ENCODE measurements around the gene HECW1. TPM values are rescaled to one million over a fixed set of nuclear protein-coding genes. Genes with fewer than 3 reads are reported as not detected.
A peak's percentile ranks its signal among the peaks of the same experiment; 100 is the strongest.
"Not testable (repeated sequence)": the region's sequence is repeated elsewhere in the genome, so short reads cannot be mapped to it uniquely, and the experiment has no call there.

The HECW1 gene
- total RNA-seq, 8 experiments from 2014 or later = 0.09 to 16.7 (median 10.6) TPM

DNA sequence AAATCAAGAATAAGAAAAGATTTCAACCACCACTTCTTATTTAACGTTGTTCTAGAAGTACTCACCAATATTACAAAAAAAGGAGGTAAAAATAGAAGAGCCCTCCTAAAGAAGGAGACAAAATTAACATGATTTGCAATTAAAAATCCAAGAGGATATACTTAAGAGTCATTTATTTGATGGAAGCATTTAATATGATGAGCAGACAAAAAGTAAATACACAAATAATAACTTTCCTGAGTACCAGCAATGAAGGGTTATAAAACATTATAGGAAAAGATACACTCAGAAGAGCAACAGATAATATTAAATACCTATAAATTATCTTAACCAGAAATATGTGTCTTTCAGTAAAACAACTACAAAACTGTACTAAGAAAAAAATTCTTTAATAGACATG, 363.5 kb downstream of the HECW1 start:
- in situ Hi-C loops (cut with MboI; ENCODE audit: low pct_unique_long_range_greater_than_20kb in 2 of 9, low sequenced_read_pairs in 9 of 9, unreplicated experiment in 9 of 9) = no loop called here
- Histone ChIP-seq H3K4me3 (no peak overlapping the region), H3K4me1 (replicated peaks in 1 of 2) (no peaks in the 10 kb centered on the region), H3K27ac (no peak overlapping the region)
- WGBS, 10 experiments = 44 to 100% (median 91%) methylated on average over 1 of the region's 1 CpG; no CpG with 5 or more reads in 2 of the 10 experiments
- ATAC-seq (replicated peaks in 6 of 8) = no peak

DNA sequence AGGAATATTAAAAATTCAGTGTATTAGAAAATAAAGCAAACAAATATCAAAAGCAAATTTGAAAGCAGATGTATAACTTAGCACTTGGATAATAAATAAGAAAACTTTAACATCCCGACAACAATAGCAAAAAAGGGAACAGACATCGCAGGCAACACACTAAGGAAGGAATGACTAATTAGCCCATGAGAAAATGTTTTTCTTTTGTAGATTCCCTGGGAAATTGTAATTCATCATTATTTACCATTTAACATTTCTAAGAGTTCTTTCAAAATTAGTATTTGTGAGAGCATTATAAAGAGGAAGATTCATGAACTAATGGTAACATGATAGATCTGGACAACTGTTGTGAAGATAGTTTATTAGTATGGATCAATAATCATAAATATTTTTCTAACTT, 364.4 kb downstream of the HECW1 start:
- no peak for ATAC-seq (replicated peaks in 6 of 8)
- WGBS, 10 experiments = 17 to 100% (median 90%) methylated on average over 1 to 2 of the region's 2 CpGs
- Histone ChIP-seq H3K4me3 (no peak overlapping the region), H3K4me1 (replicated peaks in 1 of 2) (no peaks in the 10 kb centered on the region), H3K27ac (no peak overlapping the region)
- in situ Hi-C loops (cut with MboI; ENCODE audit: low pct_unique_long_range_greater_than_20kb in 2 of 9, low sequenced_read_pairs in 9 of 9, unreplicated experiment in 9 of 9) = no loop called here

DNA sequence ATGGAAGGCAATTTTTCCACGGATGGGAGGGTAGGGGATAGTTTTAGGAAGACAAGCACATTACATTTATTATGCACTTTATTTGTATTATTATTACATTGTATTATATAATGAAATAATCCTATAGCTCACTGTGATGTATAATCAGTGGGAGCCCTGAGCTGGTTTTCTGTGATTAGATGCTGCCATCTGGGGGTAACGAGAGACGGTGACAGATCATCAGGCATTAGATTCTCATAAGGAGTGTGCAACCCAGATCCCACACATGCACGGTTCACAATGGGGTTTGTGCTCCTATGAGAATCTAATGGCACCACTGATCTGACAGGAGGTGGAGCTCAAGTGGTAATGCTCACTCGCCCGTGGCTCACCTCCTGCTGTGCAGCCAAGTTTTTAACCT, 366.6 kb downstream of the HECW1 start:
- in situ Hi-C loops (cut with MboI; ENCODE audit: low pct_unique_long_range_greater_than_20kb in 2 of 9, low sequenced_read_pairs in 9 of 9, unreplicated experiment in 9 of 9) = no loop called here
- no peaks in the 10 kb centered on the region for H3K4me1 ChIP-seq (replicated peaks in 1 of 2)
- no peak overlapping the region for H3K4me3 ChIP-seq
- 52 to 95% (median 86%) methylated on average over 1 to 4 of the region's 6 CpGs; no CpG with 5 or more reads in 2 of the 10 experiments for WGBS, 10 experiments
- H3K27ac ChIP-seq = no peak overlapping the region
- no peak for ATAC-seq (replicated peaks in 6 of 8)

DNA sequence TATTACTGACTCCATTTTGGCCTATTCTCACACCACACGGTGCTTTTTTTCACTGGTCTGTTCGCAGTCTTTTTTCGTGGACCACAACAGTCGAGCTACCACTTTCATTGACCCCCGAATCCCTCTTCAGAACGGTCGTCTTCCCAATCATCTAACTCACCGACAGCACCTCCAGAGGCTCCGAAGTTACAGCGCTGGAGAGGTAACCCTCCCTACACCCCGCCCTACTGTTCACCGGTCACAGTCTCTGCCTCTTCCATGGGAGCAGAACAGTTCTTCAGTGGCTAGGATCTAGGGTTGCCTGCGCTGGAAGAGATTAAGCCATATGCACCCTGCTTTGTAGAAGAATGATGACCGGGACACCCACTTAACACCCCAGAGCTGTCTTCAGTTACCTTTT, 367.1 kb downstream of the HECW1 start:
- H3K4me3 ChIP-seq = no peak overlapping the region
- in situ Hi-C loops (cut with MboI; ENCODE audit: low pct_unique_long_range_greater_than_20kb in 2 of 9, low sequenced_read_pairs in 9 of 9, unreplicated experiment in 9 of 9) = no loop called here
- no peak overlapping the region for H3K27ac ChIP-seq
- WGBS, 10 experiments = 60 to 100% (median 96%) methylated on average over 1 to 10 of the region's 14 CpGs; no CpG with 5 or more reads in 5 of the 10 experiments
- no peak for ATAC-seq (replicated peaks in 6 of 8)
- H3K4me1 ChIP-seq (replicated peaks in 1 of 2) = no peaks in the 10 kb centered on the region

DNA sequence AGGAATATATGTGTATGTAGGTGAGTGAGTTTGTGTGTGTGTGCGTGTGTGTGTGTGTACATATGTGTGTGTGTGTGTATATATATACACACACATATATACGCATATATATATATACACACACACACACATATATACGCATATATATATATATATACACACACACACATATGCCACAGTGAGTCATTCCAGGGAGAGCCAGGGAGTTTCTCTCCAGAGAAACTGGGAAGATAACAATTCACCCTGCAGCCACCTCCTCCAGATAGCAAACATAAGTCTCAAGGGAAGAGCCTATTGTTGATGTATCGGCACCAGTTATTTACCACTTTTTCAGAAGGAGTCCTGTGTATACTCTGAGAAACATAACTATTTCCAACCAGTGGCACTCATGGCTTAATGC, 368.1 kb downstream of the HECW1 start:
- WGBS, 10 experiments = 50 to 100% (median 85%) methylated on average over 1 to 2 of the region's 4 CpGs; no CpG with 5 or more reads in 6 of the 10 experiments
- H3K27ac ChIP-seq = no peak overlapping the region
- no peak overlapping the region for H3K4me3 ChIP-seq
- H3K4me1 ChIP-seq (replicated peaks in 1 of 2) = no peaks in the 10 kb centered on the region
- in situ Hi-C loops (cut with MboI; ENCODE audit: low pct_unique_long_range_greater_than_20kb in 2 of 9, low sequenced_read_pairs in 9 of 9, unreplicated experiment in 9 of 9) = no loop called here
- no peak for ATAC-seq (replicated peaks in 6 of 8)

DNA sequence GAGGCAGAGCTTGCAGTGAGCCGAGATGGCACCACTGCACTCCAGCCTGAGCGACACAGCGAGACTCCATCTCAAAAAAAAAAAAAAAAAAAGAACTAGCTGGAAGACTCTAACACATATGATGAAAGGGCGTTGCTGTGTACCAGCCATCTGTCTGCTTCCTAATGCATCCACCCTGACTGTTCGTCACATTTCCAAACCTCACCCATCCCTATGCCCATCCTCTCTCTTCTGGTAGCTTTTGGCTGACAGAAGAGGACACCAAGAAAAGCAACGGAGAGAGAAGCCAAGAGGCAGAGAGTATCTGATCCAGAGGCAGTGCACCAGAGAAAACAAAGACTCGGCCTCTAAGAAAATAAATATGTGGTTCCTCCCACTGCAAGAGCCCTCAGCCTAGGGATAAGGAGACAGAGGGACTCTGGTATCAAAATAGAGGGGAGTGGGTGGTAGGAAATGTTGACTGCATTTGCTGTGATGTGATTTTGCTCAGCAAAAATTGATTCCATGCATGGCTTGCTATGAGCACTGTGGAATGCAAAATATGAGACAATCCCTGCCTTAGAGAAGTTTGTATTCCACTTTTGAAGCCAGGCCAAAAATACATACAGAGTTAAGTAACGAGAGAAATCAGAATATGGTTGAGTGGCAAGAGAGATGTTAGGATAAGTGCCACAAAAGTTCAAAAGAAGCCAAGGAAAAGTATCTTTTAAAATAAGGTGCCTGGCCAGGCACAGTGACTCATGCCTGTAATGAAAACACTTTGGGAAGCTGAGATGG, 369.6 kb downstream of the HECW1 start:
- Histone ChIP-seq H3K27ac (no peak overlapping the region), H3K4me1 (replicated peaks in 1 of 2) (no peaks in the 10 kb centered on the region), H3K4me3 (no peak overlapping the region)
- WGBS, 10 experiments = 0 to 92% (median 82%) methylated on average over 1 to 7 of the region's 8 CpGs; no CpG with 5 or more reads in 1 of the 10 experiments
- ATAC-seq (replicated peaks in 6 of 8) = peak in 2 of 8 experiments; percentile 83 to 97
- in situ Hi-C loops (cut with MboI; ENCODE audit: low pct_unique_long_range_greater_than_20kb in 2 of 9, low sequenced_read_pairs in 9 of 9, unreplicated experiment in 9 of 9) = no loop called here

DNA sequence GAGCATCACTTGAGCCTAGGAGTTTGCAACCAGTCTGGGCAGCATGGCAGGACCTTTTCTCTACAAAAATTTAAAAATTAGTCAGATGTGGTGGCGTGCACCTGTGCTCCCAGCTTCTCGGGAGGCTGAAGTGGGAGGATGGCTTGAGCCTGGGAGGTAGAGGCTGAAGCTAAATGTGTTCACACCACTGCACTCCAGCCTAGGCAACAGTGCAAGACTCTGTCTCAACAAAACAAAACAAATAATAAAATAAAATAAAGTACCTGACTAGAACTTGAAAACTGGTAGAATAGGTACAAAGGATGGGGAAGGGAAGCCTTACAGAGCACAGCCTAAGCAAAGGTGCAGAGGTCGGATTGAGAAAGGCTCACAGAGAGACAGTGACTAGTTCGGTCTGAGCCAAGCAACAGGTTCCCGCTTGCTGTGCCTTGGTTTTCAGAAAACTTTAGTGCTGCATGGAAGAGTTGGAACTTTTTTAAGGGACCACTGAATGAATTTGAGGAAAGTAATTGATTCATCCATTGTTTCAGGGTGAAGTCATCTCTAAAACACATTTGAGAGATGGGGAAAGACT, 370.3 kb downstream of the HECW1 start:
- H3K4me3 ChIP-seq = no peak overlapping the region
- WGBS, 10 experiments = 60 to 100% (median 94%) methylated on average over 1 to 5 of the region's 5 CpGs; no CpG with 5 or more reads in 3 of the 10 experiments
- no peak for ATAC-seq (replicated peaks in 6 of 8)
- no peak overlapping the region for H3K27ac ChIP-seq
- H3K4me1 ChIP-seq (replicated peaks in 1 of 2) = no peaks in the 10 kb centered on the region
- in situ Hi-C loops (cut with MboI; ENCODE audit: low pct_unique_long_range_greater_than_20kb in 2 of 9, low sequenced_read_pairs in 9 of 9, unreplicated experiment in 9 of 9) = no loop called here

DNA sequence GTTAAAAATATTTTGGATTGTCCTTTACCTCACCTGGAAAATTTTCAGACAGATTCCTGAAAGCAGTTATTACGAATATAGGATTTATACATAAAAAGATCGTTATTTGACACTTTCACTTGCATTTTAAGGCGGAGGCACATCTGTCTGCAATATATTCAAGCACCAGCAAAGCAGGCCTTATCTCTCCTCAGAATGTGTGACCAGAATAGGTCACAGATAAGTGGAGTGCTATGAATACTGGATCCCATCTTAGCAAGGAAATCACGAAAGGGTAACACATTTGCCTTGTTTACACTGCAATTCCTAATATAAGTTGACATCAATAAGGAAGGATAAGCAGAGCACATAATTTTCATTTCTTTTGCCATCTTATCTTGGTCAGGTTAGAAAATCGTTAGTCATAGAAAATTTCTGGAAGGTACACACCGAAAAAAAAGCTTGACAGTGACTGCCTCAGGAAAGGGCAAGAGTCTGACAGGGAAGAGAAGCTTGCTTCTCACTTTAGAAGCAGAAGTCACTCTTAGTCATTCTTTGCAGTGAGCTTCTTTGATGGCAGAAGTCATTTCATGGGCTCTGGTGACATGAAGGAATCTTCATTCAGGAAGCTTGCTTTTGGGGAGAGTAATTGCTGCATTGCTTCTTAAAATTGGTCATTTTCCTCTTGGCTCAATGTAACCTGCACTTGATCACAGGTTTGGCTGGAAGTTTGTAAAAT, 372.4 kb downstream of the HECW1 start:
- no peaks in the 10 kb centered on the region for H3K4me1 ChIP-seq (replicated peaks in 1 of 2)
- in situ Hi-C loops (cut with MboI; ENCODE audit: low pct_unique_long_range_greater_than_20kb in 2 of 9, low sequenced_read_pairs in 9 of 9, unreplicated experiment in 9 of 9) = no loop called here
- no peak overlapping the region for H3K4me3 ChIP-seq
- ATAC-seq (replicated peaks in 6 of 8) = no peak
- H3K27ac ChIP-seq = no peak overlapping the region
- WGBS, 10 experiments = 47 to 100% (median 88%) methylated on average over 1 to 6 of the region's 6 CpGs

DNA sequence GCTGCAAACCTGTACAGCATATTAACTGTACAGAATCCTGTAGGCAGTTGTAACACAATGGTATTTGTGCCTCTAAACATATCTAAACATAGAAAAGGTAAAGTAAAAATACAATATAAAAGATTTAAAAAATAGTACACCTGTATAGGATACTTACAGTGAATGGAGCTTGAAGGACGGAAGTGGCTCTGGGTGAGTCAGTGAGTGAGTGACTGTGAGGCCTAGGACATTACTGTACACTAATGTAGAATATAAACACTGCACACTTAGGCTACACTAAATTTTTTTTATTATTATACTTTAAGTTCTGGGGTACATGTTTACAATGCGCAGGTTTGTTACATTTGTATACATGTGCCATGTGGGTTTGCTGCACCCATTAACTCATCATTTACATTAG, 373.1 kb downstream of the HECW1 start:
- 86 to 100% (median 100%) methylated on average over 1 to 2 of the region's 2 CpGs; no CpG with 5 or more reads in 2 of the 10 experiments for WGBS, 10 experiments
- in situ Hi-C loops (cut with MboI; ENCODE audit: low pct_unique_long_range_greater_than_20kb in 2 of 9, low sequenced_read_pairs in 9 of 9, unreplicated experiment in 9 of 9) = no loop called here
- H3K27ac ChIP-seq = no peak overlapping the region

DNA sequence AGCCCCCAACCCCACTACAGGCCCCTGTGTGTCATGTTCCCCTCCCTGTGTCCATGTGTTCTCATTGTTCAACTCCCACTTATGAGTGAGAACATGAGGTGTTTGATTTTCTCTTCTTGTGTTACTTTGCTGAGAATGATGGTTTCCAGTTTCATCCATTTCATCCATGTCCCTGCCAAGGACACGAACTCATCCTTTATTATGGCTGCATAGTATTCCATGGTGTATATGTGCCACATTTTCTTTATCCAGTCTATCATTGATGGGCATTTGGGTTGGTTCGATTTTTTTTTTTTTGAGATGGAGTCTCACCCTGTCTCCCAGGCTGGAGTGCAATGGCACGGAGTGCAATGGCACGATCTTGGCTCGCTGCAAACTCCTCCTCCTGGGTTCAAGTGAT, 373.6 kb downstream of the HECW1 start:
- H3K4me3 ChIP-seq; ATAC-seq (replicated peaks in 6 of 8); H3K27ac ChIP-seq; in situ Hi-C loops (cut with MboI; ENCODE audit: low pct_unique_long_range_greater_than_20kb in 2 of 9, low sequenced_read_pairs in 9 of 9, unreplicated experiment in 9 of 9); H3K4me1 ChIP-seq (replicated peaks in 1 of 2): not testable (repeated sequence)
- 57 to 100% (median 80%) methylated on average over 1 to 4 of the region's 5 CpGs; no CpG with 5 or more reads in 4 of the 10 experiments for WGBS, 10 experiments

More for the DNA sequence above, 373.1 kb downstream of the HECW1 start:
- ATAC-seq (replicated peaks in 6 of 8) = no peak
- Histone ChIP-seq H3K4me3 (no peak overlapping the region), H3K4me1 (replicated peaks in 1 of 2) (no peaks in the 10 kb centered on the region)

DNA sequence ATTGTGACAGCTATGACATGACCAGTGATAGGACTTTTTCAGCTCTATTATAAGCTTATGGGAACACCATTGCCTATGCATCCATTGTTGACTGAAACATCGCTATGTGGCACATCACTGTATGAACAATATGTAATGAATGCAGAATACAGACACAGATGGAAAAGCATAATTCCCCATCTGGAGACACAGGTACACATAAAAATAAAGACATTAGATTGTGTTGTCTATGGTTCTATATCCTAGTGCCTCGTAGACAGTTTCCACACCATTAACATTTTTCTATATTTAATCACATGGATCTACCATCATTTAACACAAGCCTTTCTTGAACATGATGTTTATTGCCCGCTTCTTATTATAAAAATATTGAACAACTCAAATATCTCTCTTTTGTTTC, 374.2 kb downstream of the HECW1 start:
- in situ Hi-C loops (cut with MboI; ENCODE audit: low pct_unique_long_range_greater_than_20kb in 2 of 9, low sequenced_read_pairs in 9 of 9, unreplicated experiment in 9 of 9) = no loop called here
- no peak overlapping the region for H3K27ac ChIP-seq
- H3K4me3 ChIP-seq = no peak overlapping the region
- 56 to 100% (median 84%) methylated on average over 1 to 3 of the region's 3 CpGs for WGBS, 10 experiments
- no peak for ATAC-seq (replicated peaks in 6 of 8)
- no peaks in the 10 kb centered on the region for H3K4me1 ChIP-seq (replicated peaks in 1 of 2)

DNA sequence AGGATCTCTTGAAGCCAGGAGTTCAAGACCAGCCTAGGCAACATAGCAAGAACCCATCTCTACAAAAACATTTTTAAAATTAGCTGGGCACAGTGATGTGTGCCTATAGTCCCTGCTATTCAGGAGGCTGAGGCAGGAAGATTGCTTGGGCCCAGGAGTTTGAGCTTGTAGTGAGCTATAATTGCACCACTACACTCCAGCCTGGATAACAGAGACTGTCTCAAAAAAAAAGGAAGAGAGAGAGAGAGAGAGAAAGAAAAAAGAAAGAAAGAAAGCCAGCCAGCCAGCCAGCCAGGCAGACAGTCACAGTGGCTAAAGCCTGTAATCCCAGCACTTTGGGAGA, 375.3 kb downstream of the HECW1 start:
- H3K27ac ChIP-seq = no peak overlapping the region
- ATAC-seq (replicated peaks in 6 of 8) = no peak
- H3K4me3 ChIP-seq = no peak overlapping the region
- in situ Hi-C loops (cut with MboI; ENCODE audit: low pct_unique_long_range_greater_than_20kb in 2 of 9, low sequenced_read_pairs in 9 of 9, unreplicated experiment in 9 of 9) = no loop called here
- H3K4me1 ChIP-seq (replicated peaks in 1 of 2) = no peaks in the 10 kb centered on the region

DNA sequence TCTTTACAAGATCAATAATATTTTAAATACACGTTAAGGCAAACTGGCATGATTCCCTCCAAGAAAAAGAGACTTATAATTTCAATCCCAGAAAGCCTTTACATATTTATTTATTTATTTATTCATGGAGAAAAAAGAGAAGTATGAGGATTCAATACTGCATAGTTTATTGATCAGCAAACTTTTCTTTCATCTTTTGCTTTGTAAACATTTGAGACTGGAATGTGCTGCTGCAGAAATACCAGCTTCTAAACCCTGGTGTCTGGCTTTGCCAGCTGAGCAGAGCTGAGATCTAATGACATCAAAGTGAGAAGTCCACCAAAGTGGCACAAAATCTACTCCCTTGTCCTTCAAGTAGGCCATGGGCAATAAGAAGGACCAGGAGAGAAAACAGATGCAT, 376.8 kb downstream of the HECW1 start:
- ATAC-seq (replicated peaks in 6 of 8) = no peak
- in situ Hi-C loops (cut with MboI; ENCODE audit: low pct_unique_long_range_greater_than_20kb in 2 of 9, low sequenced_read_pairs in 9 of 9, unreplicated experiment in 9 of 9) = no loop called here
- H3K4me3 ChIP-seq = no peak overlapping the region
- 25 to 100% (median 72%) methylated on average over 1 of the region's 1 CpG; no CpG with 5 or more reads in 4 of the 10 experiments for WGBS, 10 experiments
- no peak overlapping the region for H3K27ac ChIP-seq
- no peaks in the 10 kb centered on the region for H3K4me1 ChIP-seq (replicated peaks in 1 of 2)
